Measurements from ENCODE around the gene TEC.

DNA sequence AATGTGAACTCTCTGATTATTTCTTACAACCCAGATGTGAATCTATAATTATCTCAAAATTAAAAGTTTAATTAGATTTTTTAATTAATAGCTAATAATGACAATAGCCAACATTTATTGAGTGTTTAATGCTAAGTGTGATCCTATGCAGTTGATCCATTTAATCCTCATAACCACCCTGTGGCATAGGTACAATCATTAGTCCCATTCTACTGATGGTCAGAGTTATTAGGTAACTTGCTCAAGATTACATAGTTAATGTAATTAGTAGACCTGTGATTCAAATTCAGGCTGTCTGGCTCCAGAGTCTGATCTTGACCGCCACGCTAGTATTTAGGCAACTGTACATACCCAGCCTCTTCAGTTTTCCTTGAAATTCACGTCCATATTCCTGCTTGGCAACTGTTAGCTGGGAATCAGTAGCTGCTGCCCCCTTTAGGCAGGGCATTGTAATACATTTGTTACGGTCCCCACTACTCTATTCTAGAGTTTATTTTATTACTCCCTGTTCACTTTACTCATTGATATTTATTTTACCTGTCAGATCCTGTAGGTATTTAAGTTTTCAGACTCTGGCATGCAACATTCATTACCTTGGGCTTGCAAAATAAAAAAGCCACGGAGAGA, 20.6 kb upstream of the TEC start:
- TF ChIP-seq, protein P1, sequence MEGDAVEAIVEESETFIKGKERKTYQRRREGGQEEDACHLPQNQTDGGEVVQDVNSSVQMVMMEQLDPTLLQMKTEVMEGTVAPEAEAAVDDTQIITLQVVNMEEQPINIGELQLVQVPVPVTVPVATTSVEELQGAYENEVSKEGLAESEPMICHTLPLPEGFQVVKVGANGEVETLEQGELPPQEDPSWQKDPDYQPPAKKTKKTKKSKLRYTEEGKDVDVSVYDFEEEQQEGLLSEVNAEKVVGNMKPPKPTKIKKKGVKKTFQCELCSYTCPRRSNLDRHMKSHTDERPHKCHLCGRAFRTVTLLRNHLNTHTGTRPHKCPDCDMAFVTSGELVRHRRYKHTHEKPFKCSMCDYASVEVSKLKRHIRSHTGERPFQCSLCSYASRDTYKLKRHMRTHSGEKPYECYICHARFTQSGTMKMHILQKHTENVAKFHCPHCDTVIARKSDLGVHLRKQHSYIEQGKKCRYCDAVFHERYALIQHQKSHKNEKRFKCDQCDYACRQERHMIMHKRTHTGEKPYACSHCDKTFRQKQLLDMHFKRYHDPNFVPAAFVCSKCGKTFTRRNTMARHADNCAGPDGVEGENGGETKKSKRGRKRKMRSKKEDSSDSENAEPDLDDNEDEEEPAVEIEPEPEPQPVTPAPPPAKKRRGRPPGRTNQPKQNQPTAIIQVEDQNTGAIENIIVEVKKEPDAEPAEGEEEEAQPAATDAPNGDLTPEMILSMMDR (IDR thresholded peaks at IDR 0.05 in 8 of 11, conservative IDR thresholded peaks at IDR 0.05 in 3 of 11), result peak in 6 of 11 experiments; percentile 38 to 60 (median 56)
- no peak for TF ChIP-seq POLR2A (IDR thresholded peaks at IDR 0.05)
- no peak for TF ChIP-seq POLR2AphosphoS5 (IDR thresholded peaks at IDR 0.05)

All from spleen (tissue), 7 donors.